ENCODE results near the gene SARDH. TPM values are rescaled to one million over a fixed set of nuclear protein-coding genes. Genes with fewer than 3 reads are reported as not detected.

Gene SARDH
- total and polyA plus RNA-seq, 9 donors = 2.5 to 10.0 (median 3.3) TPM

- no peak for DNase-seq
- Histone ChIP-seq H3K27me3 (no peaks in the 10 kb centered on the region), H3K27ac (no peak overlapping the region), H3K36me3 (no peaks in the 10 kb centered on the region), H3K4me3 (no peak overlapping the region), H3K9me3 (no peaks in the 10 kb centered on the region), H3K4me1 (ENCODE audit: insufficient read depth) (no peaks in the 10 kb centered on the region)
- 81 to 87% (median 82%) methylated on average over 13 of the region's 13 CpGs for WGBS, 3 donors
- no peak for TF ChIP-seq EP300 (IDR thresholded peaks at IDR 0.05)
- TF ChIP-seq POLR2A (IDR thresholded peaks at IDR 0.05) = no peak
- no peak for TF ChIP-seq CTCF (IDR thresholded peaks at IDR 0.05)
- intact Hi-C loops (cut with DNase I) = no loop called here
Observed at GRCh38 chr9:133640580-133641395, 97.4 kb downstream of the SARDH start.

- DNase-seq = no peak
- no peak overlapping the region for H3K4me3 ChIP-seq
- TF ChIP-seq POLR2A (IDR thresholded peaks at IDR 0.05) (no peak), CTCF (IDR thresholded peaks at IDR 0.05) (no peak), EP300 (IDR thresholded peaks at IDR 0.05) (no peak)
- intact Hi-C loops (cut with DNase I) = no loop called here
- 86 to 89% (median 88%) methylated on average over 7 of the region's 7 CpGs for WGBS, 3 donors
- H3K27ac ChIP-seq = no peak overlapping the region
- H3K27me3 ChIP-seq = no peaks in the 10 kb centered on the region
- H3K9me3 ChIP-seq = no peaks in the 10 kb centered on the region
- H3K36me3 ChIP-seq = no peaks in the 10 kb centered on the region
- no peaks in the 10 kb centered on the region for H3K4me1 ChIP-seq (ENCODE audit: insufficient read depth)
Observed at GRCh38 chr9:133640160-133640559, 98.0 kb downstream of the SARDH start.

GRCh38 chr9:133639613-133640012 is 98.5 kb downstream of the SARDH start:
- TF ChIP-seq POLR2A (IDR thresholded peaks at IDR 0.05) (no peak), CTCF (IDR thresholded peaks at IDR 0.05) (no peak), EP300 (IDR thresholded peaks at IDR 0.05) (no peak)
- intact Hi-C loops (cut with DNase I) = no loop called here
- Histone ChIP-seq H3K27ac (no peak overlapping the region), H3K4me3 (no peak overlapping the region), H3K9me3 (no peaks in the 10 kb centered on the region), H3K27me3 (no peaks in the 10 kb centered on the region), H3K4me1 (ENCODE audit: insufficient read depth) (no peaks in the 10 kb centered on the region), H3K36me3 (no peaks in the 10 kb centered on the region)
- DNase-seq = no peak
- 90 to 98% (median 90%) methylated on average over 7 to 8 of the region's 8 CpGs for WGBS, 3 donors

GRCh38 chr9:133638711-133639110 is 99.4 kb downstream of the SARDH start:
- Histone ChIP-seq H3K27me3 (no peaks in the 10 kb centered on the region), H3K9me3 (no peaks in the 10 kb centered on the region), H3K4me3 (no peak overlapping the region), H3K27ac (no peak overlapping the region), H3K36me3 (no peaks in the 10 kb centered on the region), H3K4me1 (ENCODE audit: insufficient read depth) (no peaks in the 10 kb centered on the region)
- TF ChIP-seq CTCF (IDR thresholded peaks at IDR 0.05) (no peak), EP300 (IDR thresholded peaks at IDR 0.05) (no peak), POLR2A (IDR thresholded peaks at IDR 0.05) (no peak)
- DNase-seq = no peak
- intact Hi-C loops (cut with DNase I) = no loop called here
- 60 to 81% (median 63%) methylated on average over 8 of the region's 8 CpGs for WGBS, 3 donors
